Dedifferentiated amniotic fluid mesenchymal stem cell (primary cell): ENCODE data around the gene PDHB.
"Not testable (repeated sequence)": the region's sequence is repeated elsewhere in the genome, so short reads cannot be mapped to it uniquely, and the experiment has no call there.

Source experiments
- DNase-seq: peaks from one replicate; pipeline ENCODE4 v3.0.0-alpha.2; 2016; ENCODE audit errors: extremely low spot score

PDHB gene

DNA sequence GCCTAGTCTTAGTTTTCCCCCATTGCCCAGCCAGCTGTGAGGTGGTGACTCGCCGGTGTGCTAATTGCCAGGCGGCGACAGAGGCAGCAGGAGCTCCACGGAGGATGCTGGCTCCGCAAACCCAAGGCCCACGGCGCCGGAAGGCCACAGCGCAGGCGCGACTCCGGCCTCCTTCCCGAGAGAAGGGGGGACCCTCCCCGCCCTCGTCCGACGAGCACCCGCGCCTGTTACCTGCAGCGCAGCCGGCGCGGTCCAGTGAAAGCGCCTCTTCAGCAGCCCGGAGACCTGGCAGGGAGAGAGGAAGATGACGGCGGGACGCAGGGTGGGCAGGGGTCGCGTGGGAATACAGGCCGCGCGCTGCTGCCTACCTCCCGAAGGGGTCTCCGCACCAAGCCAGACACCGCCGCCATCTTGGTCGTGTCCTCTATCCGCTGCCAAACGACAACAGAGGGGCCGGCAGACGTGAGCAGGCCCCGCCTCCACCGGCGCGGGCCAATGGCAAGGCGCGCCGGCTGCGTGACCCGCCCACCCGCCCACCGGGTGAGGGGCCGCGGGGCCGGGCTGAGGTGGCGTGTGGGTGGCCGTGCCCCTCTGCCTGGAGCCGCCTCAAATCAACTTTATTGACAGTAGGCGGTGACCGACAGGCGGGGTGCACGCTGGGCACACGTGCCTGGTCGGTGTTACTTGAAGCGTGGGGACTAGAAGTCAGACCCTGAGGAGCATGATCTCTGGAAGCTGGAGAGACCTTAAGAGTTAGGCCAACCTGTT is at the start of gene PDHB:
TSS of gene PDHB (minus strand) at position 433 of the 768 bp plus-strand sequence. CDS start at position 410, 23 bp downstream.
- peak; percentile 90 for DNase-seq

DNA sequence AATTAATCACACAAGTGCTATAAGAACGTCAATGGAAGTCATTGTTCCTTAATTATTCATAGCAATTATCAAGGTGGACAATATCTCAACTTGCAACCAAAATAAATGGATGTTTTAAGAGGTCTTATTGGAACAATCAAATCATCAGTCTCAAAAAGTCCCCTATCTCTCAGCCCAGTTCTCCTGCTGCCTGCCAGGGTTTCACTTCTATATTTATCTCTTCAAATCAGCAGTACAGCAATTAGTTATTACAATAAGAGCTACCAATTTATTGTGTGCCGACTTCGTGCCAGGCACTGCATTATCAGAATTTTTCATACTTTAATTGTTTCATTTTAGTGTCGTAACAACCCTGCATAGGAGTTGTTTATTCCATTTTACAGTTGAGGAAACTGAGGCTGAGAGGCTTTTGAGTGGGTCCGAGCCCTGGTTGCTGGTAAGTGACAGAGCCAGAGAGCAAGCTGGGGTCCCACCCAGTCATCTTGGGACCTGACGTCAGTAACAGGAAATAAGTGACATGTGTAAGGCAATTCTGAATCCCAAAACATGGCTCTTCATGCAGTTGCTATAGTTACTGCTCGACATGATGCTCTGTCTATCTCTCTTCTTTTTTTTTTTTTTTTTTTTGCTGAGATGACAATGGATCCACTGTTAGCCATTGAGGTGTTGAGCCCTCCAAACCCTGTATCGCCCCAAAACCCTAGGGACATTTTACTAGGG is 49.4 kb upstream of the PDHB start:
- DNase-seq: no peak

DNA sequence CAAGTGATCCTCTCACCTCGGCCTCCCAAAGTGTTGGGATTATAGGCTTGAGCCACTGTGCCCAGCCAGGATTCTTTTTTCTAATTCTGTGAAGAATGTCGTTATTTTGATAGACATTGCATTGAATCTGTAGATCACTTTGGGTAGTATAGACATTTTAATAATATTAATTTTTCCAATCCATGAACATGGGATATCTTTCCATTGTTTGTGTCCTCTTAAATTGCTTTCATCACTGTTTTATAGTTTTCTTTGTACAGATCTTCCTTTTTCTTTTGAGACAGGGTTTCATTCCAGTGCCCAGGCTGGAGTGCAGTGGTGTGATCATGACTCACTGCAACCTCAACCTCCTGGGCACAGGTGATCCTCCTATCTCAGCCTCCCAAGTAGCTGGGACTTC is 46.7 kb upstream of the PDHB start:
- no peak for DNase-seq

DNA sequence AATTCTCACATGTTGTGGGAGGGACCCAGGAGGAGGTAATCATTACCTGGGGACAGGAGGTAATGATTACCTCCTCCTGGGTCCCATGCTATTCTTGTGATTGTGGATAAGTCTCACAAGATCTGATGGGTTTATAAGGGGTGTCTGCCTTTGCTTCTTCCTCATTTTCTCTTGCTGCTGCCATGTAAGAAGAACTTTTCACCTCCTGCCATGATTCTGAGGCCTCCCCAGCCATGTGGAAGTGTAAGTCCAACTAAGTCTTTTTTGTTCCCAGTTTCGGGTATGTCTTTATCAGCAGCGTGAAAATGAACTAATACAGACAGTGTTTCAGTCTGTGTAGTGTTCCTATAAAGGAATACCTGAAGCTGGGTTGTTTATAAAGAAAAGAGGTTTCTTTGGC is 45.1 kb upstream of the PDHB start:
- no peak for DNase-seq

DNA sequence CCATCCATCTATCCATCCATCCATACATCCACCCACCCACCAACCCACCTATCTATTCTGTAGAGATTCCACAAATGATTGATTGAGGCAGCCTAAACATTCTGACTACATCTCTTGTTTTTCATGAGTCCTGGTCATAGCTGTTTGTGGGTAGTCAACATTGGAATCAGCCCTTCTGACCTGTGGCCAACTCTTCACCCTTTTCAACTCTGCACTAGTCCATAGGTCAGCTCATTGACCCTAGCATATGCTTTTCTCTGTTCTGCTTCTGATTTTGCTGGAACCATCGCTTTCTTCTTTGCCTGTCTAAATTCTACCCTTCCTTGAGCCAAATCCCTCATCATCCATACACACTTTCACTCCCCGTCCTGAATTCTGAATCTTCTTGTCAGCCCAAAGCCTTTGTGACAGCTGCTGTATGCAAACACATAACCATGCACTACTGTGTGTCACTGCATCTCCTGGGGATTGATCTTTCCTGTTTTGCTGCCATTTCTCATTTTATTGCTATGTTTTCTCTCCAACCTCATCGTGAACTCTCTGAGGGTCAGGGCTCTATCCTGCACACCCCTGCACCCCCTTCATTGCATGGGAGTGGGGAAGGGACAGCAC is 41.4 kb upstream of the PDHB start:
- no peak for DNase-seq

DNA sequence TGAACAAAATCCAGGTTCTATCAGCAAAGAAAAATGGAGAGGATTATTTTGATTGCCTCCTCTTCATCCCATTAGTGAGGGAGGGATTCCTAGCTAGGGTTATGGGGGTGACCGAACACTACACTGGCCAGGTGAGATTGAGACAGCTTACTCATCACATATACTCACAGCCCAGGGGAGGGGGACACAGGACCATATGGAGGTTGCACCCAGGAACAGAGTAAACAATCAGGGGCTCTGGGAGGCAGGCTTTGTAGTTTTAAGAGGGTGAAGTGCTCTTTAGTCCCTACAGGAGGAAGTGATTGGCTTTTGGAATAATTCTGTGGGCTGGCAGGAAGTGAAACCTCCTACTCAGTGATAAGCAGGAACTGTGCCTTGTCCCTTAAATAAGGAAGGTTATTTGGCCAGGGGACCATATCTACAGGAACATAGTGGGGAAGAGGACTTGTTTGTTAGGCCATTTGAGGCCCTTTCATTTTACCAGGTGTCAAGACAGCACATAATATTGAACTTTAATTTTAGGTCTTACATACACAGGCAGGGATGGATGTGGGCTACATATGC is 40.8 kb upstream of the PDHB start:
- DNase-seq: no peak

DNA sequence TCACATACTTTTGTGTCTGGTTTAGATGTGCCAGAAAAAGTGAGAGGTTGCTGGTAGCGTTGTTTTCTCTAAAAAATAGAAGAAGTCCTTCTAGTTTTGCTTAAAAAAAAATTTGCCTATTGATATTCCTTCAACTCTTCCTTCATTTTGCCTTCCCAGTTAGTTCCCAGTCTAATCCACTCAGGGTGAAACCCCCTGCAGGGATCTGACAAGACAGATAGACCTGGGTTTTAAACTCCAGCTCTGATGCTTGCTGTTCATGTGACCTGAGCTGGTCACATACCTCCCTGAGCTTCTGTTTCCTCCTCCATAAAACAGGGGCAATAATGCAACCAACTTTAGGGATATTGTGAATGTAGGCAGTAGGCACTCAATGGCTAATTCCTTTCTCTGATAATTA is 39.6 kb upstream of the PDHB start:
- no peak for DNase-seq

DNA sequence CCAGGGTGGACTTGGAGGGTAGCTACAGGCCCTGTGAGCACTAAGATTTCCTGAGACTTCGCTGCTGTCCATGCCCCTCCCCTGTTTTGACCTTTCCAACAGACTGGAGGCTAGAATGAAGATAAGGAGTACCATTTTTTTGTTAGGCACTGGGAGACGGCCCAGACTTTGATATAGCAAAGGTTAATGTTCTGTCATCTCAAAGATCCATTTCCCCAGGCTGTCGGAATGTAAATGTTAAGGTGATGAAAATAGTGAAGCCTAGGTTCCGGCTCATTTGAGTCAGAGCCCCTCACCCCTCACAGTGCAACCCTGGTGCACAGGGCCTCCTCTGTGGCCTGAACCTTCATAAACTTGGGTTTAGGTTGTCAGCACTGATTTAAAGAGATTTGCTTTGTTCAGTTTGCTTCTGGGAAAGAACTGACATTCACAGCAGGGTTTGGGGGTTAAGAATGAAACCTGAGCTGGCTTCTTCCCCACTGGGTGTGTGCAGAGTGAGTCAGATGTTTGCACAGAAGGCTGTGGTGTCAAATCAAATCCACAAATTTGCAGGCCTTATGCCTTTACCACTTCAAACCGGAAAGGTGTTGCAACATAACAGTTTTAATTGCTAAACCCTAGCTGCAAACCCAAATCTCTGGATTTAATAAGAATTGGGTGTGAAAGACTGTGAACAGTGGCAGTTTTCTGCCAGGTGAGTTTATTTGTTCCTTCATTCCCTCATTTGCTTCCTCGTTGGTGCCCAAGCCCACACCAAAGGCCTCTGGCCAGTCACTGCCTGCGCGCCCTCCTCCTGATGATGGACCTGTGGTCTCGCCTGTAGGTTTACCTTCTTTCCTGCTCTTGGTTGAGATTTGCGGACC is 37.6 kb upstream of the PDHB start:
- DNase-seq: peak; percentile 63

DNA sequence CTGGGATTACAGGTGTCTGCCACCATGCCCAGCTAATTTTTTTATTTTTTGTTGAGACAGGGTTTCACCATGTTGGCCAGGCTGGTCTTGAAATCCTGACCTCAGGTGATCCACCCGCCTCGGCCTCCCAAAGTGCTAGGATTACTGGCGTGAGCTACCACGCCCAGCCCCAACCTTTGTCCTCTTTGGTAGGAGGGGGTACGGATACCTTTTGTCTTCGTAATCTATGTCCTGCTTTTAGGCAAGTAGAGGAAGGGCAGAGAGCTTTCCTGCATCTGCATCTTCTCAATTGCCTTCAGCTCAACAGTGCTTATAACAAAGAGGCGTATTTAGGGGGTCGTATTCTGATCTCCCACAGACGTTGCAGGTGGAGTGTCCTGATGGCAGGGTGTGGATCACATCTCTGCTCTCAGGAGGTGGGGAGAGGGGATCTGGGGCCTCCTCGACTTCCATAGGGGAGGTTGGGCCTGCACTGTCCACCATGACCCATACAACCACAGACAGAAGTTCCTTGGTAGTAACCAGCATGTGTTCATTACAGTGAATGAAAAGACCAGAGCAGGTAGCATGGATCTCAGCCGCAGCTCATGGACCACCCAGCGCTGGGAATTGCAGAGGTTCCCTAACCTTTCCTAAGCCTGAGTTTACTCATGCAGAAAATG is 36.9 kb upstream of the PDHB start:
- no peak for DNase-seq

DNA sequence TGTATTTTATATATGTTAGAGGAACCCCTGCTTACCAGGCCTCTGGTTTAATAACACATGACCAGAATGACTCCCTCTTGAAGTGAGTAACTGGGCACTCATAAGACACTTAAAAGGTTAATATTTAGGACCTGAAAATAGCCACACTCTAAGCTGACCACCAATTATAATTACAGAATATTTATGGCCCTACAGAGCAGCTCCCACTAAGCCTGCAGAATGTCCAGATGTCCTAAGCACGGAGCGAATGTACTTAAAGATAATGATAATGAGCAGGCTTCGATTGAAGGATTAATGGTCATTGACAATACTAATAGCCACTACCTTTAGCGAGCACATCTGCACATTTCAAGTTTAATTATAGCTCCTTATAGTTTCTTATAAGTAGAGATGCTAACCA is 35.5 kb upstream of the PDHB start:
- DNase-seq: no peak

DNA sequence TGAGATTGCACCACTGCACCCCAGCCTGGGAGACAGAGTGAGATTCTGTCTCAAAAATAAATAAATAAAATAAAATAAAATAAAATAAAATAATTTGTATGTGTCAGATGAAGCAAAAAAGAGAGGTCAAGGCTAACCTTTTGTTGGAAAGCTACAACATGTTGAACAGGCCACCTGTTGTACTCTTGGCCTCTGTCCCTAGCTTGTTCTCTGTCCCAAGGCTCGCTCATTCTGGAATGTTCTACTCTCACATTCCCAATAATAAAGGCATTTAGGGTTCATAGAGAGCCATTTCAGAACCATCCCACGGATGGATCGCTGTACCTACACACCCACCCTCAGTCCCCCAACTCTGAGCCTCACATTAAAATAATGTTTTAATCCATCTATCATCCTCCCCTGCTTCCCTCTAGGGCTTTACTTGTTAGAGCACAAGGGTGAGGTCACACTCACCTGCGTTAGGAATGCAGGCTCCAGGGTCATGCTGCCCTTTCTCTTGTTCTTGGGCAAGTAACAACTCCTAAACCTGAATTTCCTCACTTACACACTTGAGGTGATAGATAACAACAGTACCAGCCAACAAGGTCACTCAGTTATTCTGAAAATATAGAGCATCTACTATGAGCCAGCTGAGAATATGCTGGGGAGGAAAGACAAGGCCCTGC is 33.4 kb upstream of the PDHB start:
- no peak for DNase-seq

DNA sequence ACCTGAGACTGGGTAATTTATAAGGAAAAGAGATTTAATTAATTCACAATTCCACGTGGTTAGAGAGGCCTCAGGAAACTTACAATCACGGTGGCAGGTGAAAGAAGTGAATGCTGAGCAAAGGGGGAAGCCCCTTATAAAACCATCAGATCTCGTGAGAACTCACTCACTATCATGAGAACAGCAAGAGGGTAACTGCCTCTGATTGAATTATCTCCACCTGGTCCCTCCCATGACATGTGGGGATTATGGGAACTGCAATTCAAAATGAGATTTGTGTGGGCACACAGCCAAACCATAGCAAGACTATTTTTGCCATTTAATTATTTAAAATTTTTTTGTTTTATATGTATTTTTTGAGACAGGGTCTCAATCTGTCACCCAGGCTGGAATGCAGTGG is 31.2 kb upstream of the PDHB start:
- no peak for DNase-seq

DNA sequence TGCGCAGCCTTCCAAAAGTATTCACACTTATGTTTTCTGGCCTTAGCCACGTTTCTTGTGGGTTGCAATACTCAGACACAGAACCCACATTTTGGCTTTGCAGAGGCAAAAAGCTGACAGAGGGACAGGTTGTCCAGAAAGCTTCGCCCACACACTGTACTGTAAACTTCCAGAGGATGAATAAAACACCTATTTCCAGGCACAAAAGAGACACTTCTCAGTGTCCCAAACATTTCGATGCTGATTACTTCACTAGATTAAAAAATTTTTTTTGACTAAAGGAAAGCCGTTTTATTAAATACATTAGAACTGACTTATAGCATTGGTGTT is 30.3 kb upstream of the PDHB start:
- DNase-seq: no peak

DNA sequence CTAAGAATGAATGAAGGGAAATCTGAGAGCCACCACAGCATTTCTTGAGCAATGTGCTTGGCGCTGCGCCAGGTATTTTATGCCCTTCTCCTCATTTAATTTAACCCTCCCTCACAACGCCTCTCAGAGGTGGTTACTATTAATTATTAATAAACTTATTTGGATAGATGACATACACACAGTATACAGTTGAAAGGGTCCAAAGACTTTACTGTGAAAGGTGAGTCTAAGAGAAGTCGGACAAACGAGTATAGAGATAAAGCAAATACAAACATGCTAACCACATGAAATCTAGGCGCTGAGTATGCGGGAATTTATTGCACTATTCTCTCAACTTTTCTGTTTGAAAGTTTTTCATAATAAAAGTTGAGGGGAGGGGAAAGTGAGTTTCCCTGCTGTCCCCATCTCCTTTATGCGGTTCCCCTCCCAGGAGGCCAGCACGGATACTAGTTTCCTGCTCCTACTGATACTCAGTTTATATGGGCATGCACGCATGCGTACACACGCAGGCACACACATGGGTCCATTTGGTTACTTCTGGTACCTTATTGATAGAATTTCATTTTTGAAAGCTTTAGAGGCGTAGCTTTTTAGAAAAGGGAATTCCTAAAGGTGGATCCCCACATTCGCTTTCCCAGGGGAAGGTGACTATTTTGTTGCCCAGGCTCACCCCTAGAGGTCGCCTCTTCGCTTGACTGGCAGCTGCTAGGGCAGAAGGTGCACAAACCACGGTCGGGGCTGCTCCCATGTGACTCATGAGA is 29.7 kb upstream of the PDHB start:
- peak; percentile 34 for DNase-seq

DNA sequence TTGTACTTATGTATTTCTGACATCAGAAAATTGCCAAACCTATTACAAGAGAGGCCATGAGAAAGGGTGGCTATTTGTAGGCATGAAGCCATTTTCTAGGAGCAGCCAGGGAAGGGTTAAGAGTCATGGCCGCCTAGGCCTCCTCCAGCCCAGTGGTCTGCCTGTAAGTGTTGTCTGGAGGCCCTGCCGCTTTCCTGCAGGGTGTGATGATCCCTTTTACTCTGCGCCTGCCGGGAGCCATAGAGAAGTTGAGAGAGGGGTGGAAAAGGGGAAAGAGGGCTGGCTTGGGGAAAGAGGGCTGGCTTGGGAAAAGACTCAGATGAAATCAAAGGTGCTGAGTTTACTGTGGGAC is 29.2 kb upstream of the PDHB start:
- no peak for DNase-seq

DNA sequence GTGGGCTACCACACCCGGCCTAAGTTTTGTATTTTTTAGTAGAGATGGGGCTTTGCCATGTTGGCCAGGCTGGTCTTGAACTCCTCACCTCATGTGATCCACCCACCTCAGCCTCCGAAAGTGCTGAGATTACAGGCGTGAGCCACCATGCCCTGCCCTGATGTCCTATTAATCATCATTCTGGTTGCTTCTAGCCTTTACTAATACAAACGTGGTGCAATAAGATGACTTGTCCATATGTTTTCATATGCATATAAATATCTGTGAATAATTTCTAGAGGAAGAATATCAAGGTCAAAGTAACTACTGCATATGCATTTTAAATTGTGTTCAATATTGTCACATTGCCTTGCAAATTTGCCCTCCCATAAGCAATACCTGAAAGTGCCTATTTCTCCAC is 25.5 kb upstream of the PDHB start:
- no peak for DNase-seq

DNA sequence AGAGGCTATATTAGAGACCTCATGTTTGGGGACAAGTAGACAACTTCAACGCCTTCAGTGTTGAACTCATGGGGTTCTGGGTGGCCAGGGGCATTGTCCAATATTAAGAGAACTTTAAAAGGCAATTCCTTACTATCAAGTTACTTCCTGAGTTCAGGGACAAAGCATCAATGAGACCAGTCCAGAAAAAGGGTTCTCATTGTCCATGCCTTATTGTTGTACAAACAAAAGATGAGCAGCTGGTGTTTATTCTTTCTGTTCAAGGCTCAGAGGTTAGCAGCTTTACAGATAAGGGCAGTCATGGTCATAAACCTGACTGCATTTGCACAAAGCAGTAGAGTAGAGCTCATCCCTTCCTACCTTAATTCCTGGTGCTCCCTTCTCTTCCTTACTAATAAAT is 18.5 kb upstream of the PDHB start:
- no peak for DNase-seq

DNA sequence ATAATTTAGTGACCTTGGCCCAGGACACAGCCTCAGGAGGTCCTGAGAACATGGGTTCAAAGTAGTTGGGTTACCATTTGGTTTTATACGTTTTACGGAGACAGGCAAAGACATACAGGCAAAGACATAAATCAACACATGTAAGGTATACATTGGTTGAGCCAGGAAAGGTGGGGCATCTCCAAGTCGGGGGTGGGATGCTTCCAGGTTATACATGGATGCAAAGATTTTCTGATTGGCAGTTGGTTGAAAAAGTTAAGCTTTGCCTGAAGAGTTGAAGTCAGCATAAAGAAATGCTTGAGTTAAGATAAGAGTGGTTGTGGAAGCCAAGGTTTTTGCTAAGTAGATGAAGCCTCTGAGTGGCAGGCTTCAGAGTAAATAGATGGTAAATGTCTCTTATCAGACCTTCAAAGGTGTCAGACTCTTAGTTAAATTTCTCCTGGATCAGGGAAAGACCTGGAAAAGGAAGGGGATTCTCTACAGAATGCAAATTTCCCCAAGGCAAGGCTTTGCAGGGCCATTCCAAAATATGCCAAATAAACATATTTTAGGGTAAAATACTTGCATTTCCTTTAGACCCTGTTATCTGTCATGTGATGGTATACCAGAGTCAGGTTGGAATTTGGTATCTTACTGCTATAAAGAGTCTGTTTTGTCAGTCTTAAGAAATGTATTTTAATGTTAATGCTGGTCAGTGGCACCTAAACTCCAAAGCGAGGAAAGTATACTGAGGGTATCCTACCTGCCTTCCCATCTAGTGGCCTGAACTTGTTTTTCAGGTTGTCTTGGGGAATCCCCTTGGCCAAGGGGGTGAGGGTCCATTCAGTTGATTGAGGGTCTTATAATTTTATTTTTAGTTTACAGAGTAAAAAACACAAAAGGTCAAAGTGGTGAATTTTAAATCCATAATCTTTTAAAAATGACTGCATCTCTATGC is 8.2 kb upstream of the PDHB start:
- no peak for DNase-seq

DNA sequence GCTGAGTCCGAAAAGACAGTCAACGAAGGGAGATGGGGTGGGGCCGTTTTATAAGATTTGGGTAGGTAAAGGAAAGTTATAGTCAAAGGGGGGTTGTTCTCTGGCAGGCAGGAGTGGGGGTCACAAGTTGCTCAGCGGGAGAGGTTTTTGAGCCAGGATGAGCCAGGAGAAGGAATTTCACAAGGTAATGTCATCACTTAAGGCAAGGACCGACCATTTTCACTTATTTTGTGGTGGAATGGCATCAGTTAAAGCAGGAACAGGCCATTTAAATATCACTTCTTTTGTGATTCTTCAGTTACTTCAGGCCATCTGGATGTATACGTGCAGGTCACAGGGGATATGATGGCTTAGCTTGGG is 7.3 kb upstream of the PDHB start:
- not testable (repeated sequence) for DNase-seq
